Measurements from ENCODE around the gene SYNE3.
"Not testable (repeated sequence)": the region's sequence is repeated elsewhere in the genome, so short reads cannot be mapped to it uniquely, and the experiment has no call there.

Gene SYNE3

GRCh38 chr14:95523051-95523814 lies 6.8 kb upstream of the SYNE3 start:
- DNase-seq: no peak

GRCh38 chr14:95522556-95522955 lies 6.1 kb upstream of the SYNE3 start:
- DNase-seq: no peak

GRCh38 chr14:95522116-95522515 lies 5.7 kb upstream of the SYNE3 start:
- no peak for DNase-seq

GRCh38 chr14:95521001-95521400 lies 4.6 kb upstream of the SYNE3 start:
- no peak for DNase-seq

- no peak for DNase-seq
These were observed 3.9 kb upstream of the SYNE3 start for GRCh38 chr14:95520346-95520745.

GRCh38 chr14:95519699-95520098 lies 3.2 kb upstream of the SYNE3 start:
- peak in 1 of 2 donors; percentile 26 for DNase-seq

GRCh38 chr14:95518045-95518751 lies 1.7 kb upstream of the SYNE3 start:
- DNase-seq: no peak

- peak in 1 of 2 donors; percentile 57 for DNase-seq
These were observed 576 bp downstream of the SYNE3 start for GRCh38 chr14:95515596-95516552.

GRCh38 chr14:95515080-95515489 lies 1.4 kb downstream of the SYNE3 start:
- DNase-seq: peak in 1 of 2 donors; percentile 57

- no peak for DNase-seq
These were observed 2.0 kb downstream of the SYNE3 start for GRCh38 chr14:95514131-95515079.

GRCh38 chr14:95513291-95513690 lies 3.2 kb downstream of the SYNE3 start:
- no peak for DNase-seq

- DNase-seq: no peak
These were observed 4.8 kb downstream of the SYNE3 start for GRCh38 chr14:95511687-95512086.

- DNase-seq: no peak
These were observed 5.6 kb downstream of the SYNE3 start for GRCh38 chr14:95510804-95511203.

GRCh38 chr14:95510344-95510743 lies 6.1 kb downstream of the SYNE3 start:
- not testable (repeated sequence) for DNase-seq

- no peak for DNase-seq
These were observed 7.0 kb downstream of the SYNE3 start for GRCh38 chr14:95509495-95509894.

GRCh38 chr14:95508377-95508776 lies 8.1 kb downstream of the SYNE3 start:
- DNase-seq: no peak

- DNase-seq: no peak
These were observed 8.7 kb downstream of the SYNE3 start for GRCh38 chr14:95507701-95508103.

- DNase-seq: peak; percentile 31 to 37
These were observed 9.3 kb downstream of the SYNE3 start for GRCh38 chr14:95507174-95507573.

GRCh38 chr14:95505030-95505589 lies 11.3 kb downstream of the SYNE3 start:
- DNase-seq: no peak

- no peak for DNase-seq
These were observed 12.1 kb downstream of the SYNE3 start for GRCh38 chr14:95504135-95505029.
